Astrocyte (in vitro differentiated cells and primary cell): ENCODE data around the gene GMEB2. TPM values are rescaled to one million over a fixed set of nuclear protein-coding genes. Genes with fewer than 3 reads are reported as not detected.

Source experiments
- DNase-seq: peaks from one replicate; pipeline ENCODE4 v3.0.0-alpha.2; 2010; ENCODE audit warnings: low read depth
- FAIRE-seq: peaks from 2 replicates; lab custom pipeline; 2011; peaks lifted over from hg19 to GRCh38; lab: Jason Lieb, UNC
- H2AFZ ChIP-seq: 2 replicates; pipeline ENCODE4 v1.6.0; 2012; ENCODE audit warnings: low read depth, low read length, inconsistent platforms
- H3K27ac ChIP-seq: 2 replicates; pipeline ENCODE4 v1.5.1; 2011; ENCODE audit warnings: low read depth, low read length, inconsistent platforms
- H3K27me3 ChIP-seq: 2 replicates; pipeline ENCODE4 v1.6.0; 2011; ENCODE audit warnings: low read length, inconsistent platforms; ENCODE audit not compliant: insufficient read depth
- H3K36me3 ChIP-seq: 2 replicates; pipeline ENCODE4 v1.5.1; 2011; ENCODE audit warnings: low read length, inconsistent platforms; ENCODE audit not compliant: insufficient read depth
- H3K4me1 ChIP-seq: 2 replicates; pipeline ENCODE4 v1.5.1; 2011; ENCODE audit warnings: low read length, inconsistent platforms; ENCODE audit not compliant: insufficient read depth
- H3K4me2 ChIP-seq: 2 replicates; pipeline ENCODE4 v1.6.0; 2012; ENCODE audit warnings: low read length, inconsistent platforms
- H3K4me3 ChIP-seq: 2 replicates; pipeline ENCODE4 v1.5.1; 2011; ENCODE audit warnings: low read depth, mild to moderate bottlenecking, low read length, inconsistent platforms; ENCODE audit not compliant: insufficient read depth
- H3K79me2 ChIP-seq: 2 replicates; pipeline ENCODE4 v1.6.0; 2012; ENCODE audit warnings: mild to moderate bottlenecking, low read length, inconsistent platforms; ENCODE audit not compliant: insufficient read depth
- H3K9ac ChIP-seq: 2 replicates; pipeline ENCODE4 v1.6.0; 2012; ENCODE audit warnings: mild to moderate bottlenecking, low read length, inconsistent platforms
- H3K9me3 ChIP-seq: 2 replicates; pipeline ENCODE4 v1.5.1; 2012; ENCODE audit warnings: low read depth, mild to moderate bottlenecking, low read length, inconsistent platforms; ENCODE audit not compliant: insufficient read depth
- H4K20me1 ChIP-seq: 2 replicates; pipeline ENCODE4 v1.6.0; 2012; ENCODE audit warnings: low read length, inconsistent platforms; ENCODE audit not compliant: insufficient read depth
- H3K27ac Mint-ChIP-seq: one replicate; pipeline ENCODE4 v1.8.0; 2021; ENCODE audit warnings: mild to moderate bottlenecking, mixed read lengths; ENCODE audit not compliant: unreplicated experiment
- H3K27me3 Mint-ChIP-seq: one replicate; pipeline ENCODE4 v1.8.0; 2021; ENCODE audit warnings: low read depth, mixed read lengths; ENCODE audit not compliant: unreplicated experiment
- H3K36me3 Mint-ChIP-seq: one replicate; pipeline ENCODE4 v1.8.0; 2021; ENCODE audit warnings: low read depth, mixed read lengths; ENCODE audit not compliant: unreplicated experiment
- H3K4me1 Mint-ChIP-seq: one replicate; pipeline ENCODE4 v1.8.0; 2021; ENCODE audit warnings: low read depth, mixed read lengths; ENCODE audit not compliant: unreplicated experiment
- H3K4me3 Mint-ChIP-seq: one replicate; pipeline ENCODE4 v1.8.0; 2021; ENCODE audit warnings: mild to moderate bottlenecking, moderate library complexity, mixed read lengths; ENCODE audit not compliant: unreplicated experiment
- H3K9me3 Mint-ChIP-seq: one replicate; pipeline ENCODE4 v1.8.0; 2021; ENCODE audit warnings: mild to moderate bottlenecking, mixed read lengths; ENCODE audit not compliant: unreplicated experiment
- EZH2 ChIP-seq: IDR thresholded peaks from 2 replicates; pipeline ENCODE4 v1.6.1; 2012; ENCODE audit warnings: mild to moderate bottlenecking, low read length, inconsistent platforms; ENCODE audit not compliant: insufficient read depth
- total RNA-seq: library from RNA; stranded (reverse); gene quantifications from 2 replicates; pipeline ENCODE4 v1.2.1, GENCODE V29; 2021
- TF ChIP-seq, protein P1 (sequence below): IDR thresholded peaks from 2 replicates; pipeline ENCODE4 v1.5.1; 2011; ENCODE audit warnings: low read depth, mild to moderate bottlenecking, inconsistent platforms, low read length, moderate library complexity; ENCODE audit not compliant: insufficient read depth

GMEB2 gene
- total RNA-seq, 1 donor from 2014 or later = 11.7 TPM

GRCh38 chr20:63668351-63668750, 41.5 kb upstream of the GMEB2 start:
- Histone ChIP-seq H3K4me2 (no peak overlapping the region), H3K36me3 (peaks cover 17% of the 10 kb centered on the region), H3K27me3 (no peaks in the 10 kb centered on the region), H3K79me2 (peaks cover 13% of the 10 kb centered on the region), H3K27ac (no peak overlapping the region), H4K20me1 (peaks cover 8% of the 10 kb centered on the region), H3K9ac (no peak overlapping the region), H3K4me1 (no peaks in the 10 kb centered on the region), H3K9me3 (no peaks in the 10 kb centered on the region), H2AFZ (no peak overlapping the region), H3K4me3 (no peak overlapping the region)
- Mint-ChIP-seq H3K9me3 (no peaks in the 10 kb centered on the region), H3K27me3 (no peaks in the 10 kb centered on the region), H3K4me1 (peaks cover 3% of the 10 kb centered on the region), H3K27ac (no peak overlapping the region), H3K4me3 (no peak overlapping the region), H3K36me3 (peaks cover 21% of the 10 kb centered on the region)
- DNase-seq = no peak
- TF ChIP-seq, protein P1, sequence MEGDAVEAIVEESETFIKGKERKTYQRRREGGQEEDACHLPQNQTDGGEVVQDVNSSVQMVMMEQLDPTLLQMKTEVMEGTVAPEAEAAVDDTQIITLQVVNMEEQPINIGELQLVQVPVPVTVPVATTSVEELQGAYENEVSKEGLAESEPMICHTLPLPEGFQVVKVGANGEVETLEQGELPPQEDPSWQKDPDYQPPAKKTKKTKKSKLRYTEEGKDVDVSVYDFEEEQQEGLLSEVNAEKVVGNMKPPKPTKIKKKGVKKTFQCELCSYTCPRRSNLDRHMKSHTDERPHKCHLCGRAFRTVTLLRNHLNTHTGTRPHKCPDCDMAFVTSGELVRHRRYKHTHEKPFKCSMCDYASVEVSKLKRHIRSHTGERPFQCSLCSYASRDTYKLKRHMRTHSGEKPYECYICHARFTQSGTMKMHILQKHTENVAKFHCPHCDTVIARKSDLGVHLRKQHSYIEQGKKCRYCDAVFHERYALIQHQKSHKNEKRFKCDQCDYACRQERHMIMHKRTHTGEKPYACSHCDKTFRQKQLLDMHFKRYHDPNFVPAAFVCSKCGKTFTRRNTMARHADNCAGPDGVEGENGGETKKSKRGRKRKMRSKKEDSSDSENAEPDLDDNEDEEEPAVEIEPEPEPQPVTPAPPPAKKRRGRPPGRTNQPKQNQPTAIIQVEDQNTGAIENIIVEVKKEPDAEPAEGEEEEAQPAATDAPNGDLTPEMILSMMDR = no peak
- TF ChIP-seq EZH2 = no peak
- FAIRE-seq = no peak

DNA sequence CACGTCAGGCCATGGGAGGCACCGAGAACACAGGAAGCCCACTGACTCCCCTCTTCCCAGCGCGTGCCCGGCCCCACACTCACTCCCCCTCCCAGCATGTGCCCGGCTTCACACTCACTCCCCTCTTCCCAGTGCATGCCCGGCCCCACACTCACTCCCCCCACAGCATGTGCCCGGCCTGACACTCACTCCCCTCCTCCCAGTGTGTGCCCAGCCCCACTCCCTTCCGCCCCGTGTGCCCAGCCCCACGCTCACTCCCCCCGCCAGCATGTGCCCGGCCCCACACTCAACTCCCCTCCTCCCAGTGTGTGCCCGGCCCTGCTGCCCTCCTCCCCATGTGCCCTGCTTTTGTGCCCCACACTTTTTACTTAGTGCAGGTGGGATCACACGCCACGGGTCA, 41.0 kb upstream of the GMEB2 start:
- Histone ChIP-seq H4K20me1 (peaks cover 8% of the 10 kb centered on the region), H3K27ac (no peak overlapping the region), H3K9ac (no peak overlapping the region), H3K4me1 (no peaks in the 10 kb centered on the region), H3K4me3 (no peak overlapping the region), H3K36me3 (peaks cover 17% of the 10 kb centered on the region), H3K9me3 (no peaks in the 10 kb centered on the region), H3K4me2 (no peak overlapping the region), H3K27me3 (no peaks in the 10 kb centered on the region), H2AFZ (no peak overlapping the region), H3K79me2 (peaks cover 13% of the 10 kb centered on the region)
- TF ChIP-seq, protein P1 = no peak
- DNase-seq (no peak), FAIRE-seq (no peak)
- Mint-ChIP-seq H3K4me3 (no peak overlapping the region), H3K4me1 (peaks cover 3% of the 10 kb centered on the region), H3K27ac (no peak overlapping the region), H3K36me3 (peaks cover 21% of the 10 kb centered on the region), H3K27me3 (no peaks in the 10 kb centered on the region), H3K9me3 (no peaks in the 10 kb centered on the region)

- FAIRE-seq = no peak
- Histone ChIP-seq H3K9me3 (no peaks in the 10 kb centered on the region), H3K36me3 (peaks cover 17% of the 10 kb centered on the region), H2AFZ (no peak overlapping the region), H3K4me2 (no peak overlapping the region), H3K27ac (no peak overlapping the region), H4K20me1 (peaks cover 8% of the 10 kb centered on the region), H3K4me1 (no peaks in the 10 kb centered on the region), H3K9ac (no peak overlapping the region), H3K4me3 (no peak overlapping the region), H3K27me3 (no peaks in the 10 kb centered on the region), H3K79me2 (peaks cover 30% of the 10 kb centered on the region)
- Mint-ChIP-seq H3K36me3 (peaks cover 19% of the 10 kb centered on the region), H3K9me3 (no peaks in the 10 kb centered on the region), H3K4me3 (no peak overlapping the region), H3K27ac (no peak overlapping the region), H3K4me1 (peaks cover 3% of the 10 kb centered on the region), H3K27me3 (no peaks in the 10 kb centered on the region)
- no peak for DNase-seq
- no peak for TF ChIP-seq EZH2
- TF ChIP-seq, protein P1 = no peak
These were observed 38.8 kb upstream of the GMEB2 start for GRCh38 chr20:63665708-63666107.
